ENCODE results near the gene IGIP.

DNA sequence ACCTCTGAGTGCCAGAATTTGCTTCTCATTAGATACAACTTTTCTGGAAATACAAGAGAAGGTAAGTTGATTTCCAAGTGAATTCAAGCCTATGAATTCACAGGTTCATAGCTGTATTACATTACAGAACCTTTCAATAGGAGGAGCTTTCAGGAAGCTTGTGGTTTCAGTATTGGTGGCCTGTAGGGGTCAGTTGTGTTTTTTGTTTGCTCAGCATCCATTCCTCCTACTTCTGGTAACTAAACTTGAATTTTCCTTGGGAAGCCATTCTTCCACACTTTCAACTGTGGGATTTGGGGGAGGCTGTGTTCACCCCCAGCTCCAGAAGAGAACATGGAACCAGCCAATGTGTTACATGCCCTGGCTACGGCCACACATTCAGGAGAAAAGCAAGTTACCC, 43.7 kb downstream of the IGIP start:
- no peak for TF ChIP-seq POLR2A (IDR thresholded peaks at IDR 0.05)
- TF ChIP-seq, protein P1, sequence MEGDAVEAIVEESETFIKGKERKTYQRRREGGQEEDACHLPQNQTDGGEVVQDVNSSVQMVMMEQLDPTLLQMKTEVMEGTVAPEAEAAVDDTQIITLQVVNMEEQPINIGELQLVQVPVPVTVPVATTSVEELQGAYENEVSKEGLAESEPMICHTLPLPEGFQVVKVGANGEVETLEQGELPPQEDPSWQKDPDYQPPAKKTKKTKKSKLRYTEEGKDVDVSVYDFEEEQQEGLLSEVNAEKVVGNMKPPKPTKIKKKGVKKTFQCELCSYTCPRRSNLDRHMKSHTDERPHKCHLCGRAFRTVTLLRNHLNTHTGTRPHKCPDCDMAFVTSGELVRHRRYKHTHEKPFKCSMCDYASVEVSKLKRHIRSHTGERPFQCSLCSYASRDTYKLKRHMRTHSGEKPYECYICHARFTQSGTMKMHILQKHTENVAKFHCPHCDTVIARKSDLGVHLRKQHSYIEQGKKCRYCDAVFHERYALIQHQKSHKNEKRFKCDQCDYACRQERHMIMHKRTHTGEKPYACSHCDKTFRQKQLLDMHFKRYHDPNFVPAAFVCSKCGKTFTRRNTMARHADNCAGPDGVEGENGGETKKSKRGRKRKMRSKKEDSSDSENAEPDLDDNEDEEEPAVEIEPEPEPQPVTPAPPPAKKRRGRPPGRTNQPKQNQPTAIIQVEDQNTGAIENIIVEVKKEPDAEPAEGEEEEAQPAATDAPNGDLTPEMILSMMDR (IDR thresholded peaks at IDR 0.05 in 8 of 11, conservative IDR thresholded peaks at IDR 0.05 in 3 of 11), result no peak

Data from spleen (tissue), 7 donors.